Ovary (tissue), 9 donors: ENCODE results near the gene GGCX. TPM values are rescaled to one million over a fixed set of nuclear protein-coding genes. Genes with fewer than 3 reads are reported as not detected.

ENCODE experiments used
- DNase-seq, 5 donors: peaks; one replicate each; pipeline ENCODE4 v3.0.0-alpha.2; 2019 to 2020
- H3K27ac ChIP-seq, 2 donors: fragments of 200-600 bp; one replicate each; pipeline versions ENCODE4 v1.5.1 to v1.8.0; 2019 to 2022
- H3K27me3 ChIP-seq: fragments of 200-600 bp; one replicate; pipeline ENCODE4 v1.8.0; 2022
- H3K36me3 ChIP-seq: fragments of 200-600 bp; sonication (generic); one replicate; pipeline ENCODE4 v1.5.1; 2019
- H3K4me1 ChIP-seq: one replicate; pipeline ENCODE4 v1.8.1; 2013; ENCODE audit warnings: mild to moderate bottlenecking, moderate library complexity; ENCODE audit not compliant: insufficient read depth
- H3K4me3 ChIP-seq: fragments of 200-600 bp; sonication (generic); one replicate; pipeline ENCODE4 v1.5.1; 2017
- H3K9me3 ChIP-seq, 2 donors: fragments of 200-600 bp in 1 of 2; sonication (generic) in 1 of 2; one replicate each; pipeline versions ENCODE4 v1.5.1 to v1.8.1; 2013 to 2019; ENCODE audit warnings: mild to moderate bottlenecking in 1 of 2, moderate library complexity in 1 of 2
- EP300 ChIP-seq: sonication (generic); formaldehyde crosslinking; IDR thresholded peaks from one replicate; pipeline ENCODE4 v1.6.1; 2017; ENCODE audit warnings: antibody characterized with exemption
- POLR2A ChIP-seq: fragments of 450-650 bp; IDR thresholded peaks from one replicate; pipeline ENCODE4 v1.6.1; 2017; ENCODE audit warnings: antibody characterized with exemption, mild to moderate bottlenecking, moderate library complexity
- WGBS, 3 donors: extraction: QIAGEN DNeasy Blood & Tissue Kit in 1 of 3; methylation state at CpG; one replicate each; pipeline versions ENCODE4 v1.1.5 to v1.1.7; 2013 to 2017; 5-methylcytosine and 5-hydroxymethylcytosine counted together
- intact Hi-C, 4 donors: fragments of 100-400 bp; cut with DNase I; formaldehyde crosslinking; loops; one replicate each; pipeline versions ENCODE4 v1.11.0 to v1.15.1; 2022 to 2023
- polyA plus RNA-seq, 2 donors: library from polyadenylated mRNA; stranded (reverse); fragments of 200-250 nt in 1 of 2; fragments of 350-450 nt in 1 of 2; fragmentation: Illumina TruSeq in 1 of 2; extraction: RNeasy Lipid Tissue Mini Kit (QIAGEN cat#74804) in 1 of 2; gene quantifications; one replicate each; pipeline ENCODE4 v1.2.3, GENCODE V29; 2013 to 2014
- total RNA-seq, 7 donors: library from RNA; depleted of rRNA in 2 of 7; stranded (reverse); fragments of >200 nt in 2 of 7; fragmentation: NEBNext Ultra II Directional in 3 of 7; extraction: Animal tissue kit (Norgen Biotek cat#: 25700) in 3 of 7; gene quantifications; one replicate each; pipeline versions ENCODE4 v1.1.0 to v1.2.4, GENCODE V29; 2016 to 2023
- TF ChIP-seq, protein P1 (sequence below), 3 donors: fragments of 450-650 bp in 2 of 3; fragments of 200-600 bp in 1 of 3; IDR thresholded peaks; one replicate each; pipeline versions ENCODE4 v1.5.1 to v1.8.0; 2016 to 2022; ENCODE audit warnings: antibody characterized with exemption in 3 of 3, mild to moderate bottlenecking in 1 of 3
- donor health status: DM: no; HTN: no; CAD: no; lungs with moderate emphysema.
- donor health status: DM: no; HTN: no; CAD: no.
- donor health status: Bipolar disorder and iron deficiency.
- donor health status: DM: yes; HTN: yes; CAD: no.
- donor health status: DM: no; HTN: no; CAD: no.
- donor health status: DM: yes; HTN: yes; CAD: no.

Gene GGCX
- total and polyA plus RNA-seq, 9 donors = 14.2 to 35.5 (median 33.3) TPM

- peak in 4 of 5 donors; percentile 55 to 81 (median 68) for DNase-seq
- H3K27me3 ChIP-seq = no peaks in the 10 kb centered on the region
- WGBS, 3 donors = 1 to 5% (median 1%) methylated on average over 19 to 36 of the region's 36 CpGs
- peaks cover 8% of the 10 kb centered on the region for H3K4me1 ChIP-seq
- TF ChIP-seq, protein P1, sequence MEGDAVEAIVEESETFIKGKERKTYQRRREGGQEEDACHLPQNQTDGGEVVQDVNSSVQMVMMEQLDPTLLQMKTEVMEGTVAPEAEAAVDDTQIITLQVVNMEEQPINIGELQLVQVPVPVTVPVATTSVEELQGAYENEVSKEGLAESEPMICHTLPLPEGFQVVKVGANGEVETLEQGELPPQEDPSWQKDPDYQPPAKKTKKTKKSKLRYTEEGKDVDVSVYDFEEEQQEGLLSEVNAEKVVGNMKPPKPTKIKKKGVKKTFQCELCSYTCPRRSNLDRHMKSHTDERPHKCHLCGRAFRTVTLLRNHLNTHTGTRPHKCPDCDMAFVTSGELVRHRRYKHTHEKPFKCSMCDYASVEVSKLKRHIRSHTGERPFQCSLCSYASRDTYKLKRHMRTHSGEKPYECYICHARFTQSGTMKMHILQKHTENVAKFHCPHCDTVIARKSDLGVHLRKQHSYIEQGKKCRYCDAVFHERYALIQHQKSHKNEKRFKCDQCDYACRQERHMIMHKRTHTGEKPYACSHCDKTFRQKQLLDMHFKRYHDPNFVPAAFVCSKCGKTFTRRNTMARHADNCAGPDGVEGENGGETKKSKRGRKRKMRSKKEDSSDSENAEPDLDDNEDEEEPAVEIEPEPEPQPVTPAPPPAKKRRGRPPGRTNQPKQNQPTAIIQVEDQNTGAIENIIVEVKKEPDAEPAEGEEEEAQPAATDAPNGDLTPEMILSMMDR (IDR thresholded peaks at IDR 0.05) = no peak
- no peak for TF ChIP-seq EP300
- H3K27ac ChIP-seq = peak overlapping the region; percentile 59 to 86
- no peaks in the 10 kb centered on the region for H3K36me3 ChIP-seq
- intact Hi-C loops = no loop called here
- peak overlapping the region; percentile 79 for H3K4me3 ChIP-seq
- no peaks in the 10 kb centered on the region for H3K9me3 ChIP-seq
These were observed 40.6 kb upstream of the GGCX start for GRCh38 chr2:85601771-85602475.

DNA sequence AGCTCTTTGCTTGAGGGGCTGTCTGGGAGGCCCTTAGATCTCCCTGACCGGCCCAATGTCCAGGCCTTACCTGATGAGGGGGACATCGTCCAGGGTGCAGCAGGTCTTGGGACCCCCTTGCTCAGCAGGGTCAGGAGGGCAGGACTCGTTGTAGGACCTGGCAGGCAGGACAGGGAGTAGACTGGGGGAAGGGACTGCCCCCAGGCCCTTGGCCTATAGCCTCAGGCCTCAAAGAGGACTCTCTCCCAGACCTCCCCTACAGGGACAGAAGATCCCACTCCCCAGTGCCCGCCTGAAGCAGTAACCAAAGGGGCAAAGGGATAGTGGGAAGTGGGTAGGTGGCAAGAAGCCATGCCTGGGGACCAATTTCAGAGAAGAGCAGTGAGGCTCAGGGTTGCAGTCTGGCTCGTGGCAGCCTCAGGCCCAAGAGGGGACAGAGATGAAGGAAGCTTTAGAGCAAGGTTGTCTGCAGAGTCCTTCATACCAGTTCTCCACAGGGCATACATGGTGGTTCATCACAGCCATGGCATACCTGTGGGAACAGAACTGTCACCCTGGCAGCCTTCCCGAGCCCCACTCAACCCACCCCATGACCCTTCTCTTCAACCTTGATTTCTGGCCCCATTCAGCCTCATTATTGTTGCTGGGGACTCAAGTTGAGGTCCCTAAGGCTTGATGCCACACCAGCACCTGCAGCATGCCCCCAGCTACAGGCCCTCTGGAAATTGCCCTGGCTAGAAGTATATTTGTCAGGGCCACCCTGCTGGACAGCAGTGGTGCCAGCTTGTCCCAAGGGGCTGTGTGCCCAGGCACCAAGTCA, 39.9 kb upstream of the GGCX start:
- no peaks in the 10 kb centered on the region for H3K27me3 ChIP-seq
- no peaks in the 10 kb centered on the region for H3K36me3 ChIP-seq
- intact Hi-C loops = no loop called here
- TF ChIP-seq POLR2A (no peak), EP300 (no peak)
- TF ChIP-seq, protein P1 (IDR thresholded peaks at IDR 0.05) = no peak
- WGBS, 3 donors = 57 to 63% (median 58%) methylated on average over 6 of the region's 6 CpGs
- H3K4me3 ChIP-seq = peak overlapping the region; percentile 79
- DNase-seq = peak in 1 of 5 donors; percentile 43
- H3K4me1 ChIP-seq = peaks cover 11% of the 10 kb centered on the region
- H3K9me3 ChIP-seq = no peaks in the 10 kb centered on the region
- H3K27ac ChIP-seq = peak overlapping the region in 1 of 2 donors; percentile 59

- peak in 1 of 5 donors; percentile 31 for DNase-seq
- intact Hi-C loops = no loop called here
- no peaks in the 10 kb centered on the region for H3K36me3 ChIP-seq
- no peak overlapping the region for H3K27ac ChIP-seq
- 72 to 78% (median 72%) methylated on average over 3 of the region's 3 CpGs for WGBS, 3 donors
- H3K27me3 ChIP-seq = no peaks in the 10 kb centered on the region
- peaks cover 11% of the 10 kb centered on the region for H3K4me1 ChIP-seq
- no peaks in the 10 kb centered on the region for H3K9me3 ChIP-seq
- no peak overlapping the region for H3K4me3 ChIP-seq
- TF ChIP-seq POLR2A (no peak), EP300 (no peak)
- TF ChIP-seq, protein P1 (IDR thresholded peaks at IDR 0.05) = no peak
These were observed 38.9 kb upstream of the GGCX start for GRCh38 chr2:85600235-85600575.

GRCh38 chr2:85599468-85600234, 38.4 kb upstream of the GGCX start:
- TF ChIP-seq EP300 (no peak), POLR2A (no peak)
- TF ChIP-seq, protein P1 (IDR thresholded peaks at IDR 0.05) = no peak
- Histone ChIP-seq H3K4me1 (peaks cover 13% of the 10 kb centered on the region), H3K4me3 (no peak overlapping the region), H3K27ac (no peak overlapping the region), H3K9me3 (no peaks in the 10 kb centered on the region), H3K27me3 (no peaks in the 10 kb centered on the region), H3K36me3 (no peaks in the 10 kb centered on the region)
- no peak for DNase-seq
- 55 to 66% (median 63%) methylated on average over 17 of the region's 17 CpGs for WGBS, 3 donors
- intact Hi-C loops = no loop called here
